ENCODE data around the gene ARHGAP15.

The ARHGAP15 gene

GRCh38 chr2:143128681-143129580 is at the start of gene ARHGAP15:
Gene ARHGAP15, plus strand, starts transcription at chr2:143129419.
- no peak within 1 kb of the TSS for H3K4me3 ChIP-seq (ENCODE audit: low read depth, low read length)
- no peak within 1 kb of the TSS for H3K27ac ChIP-seq
- H3K27me3 ChIP-seq (ENCODE audit: insufficient read depth, low read depth, severe bottlenecking) = no peaks in the 10 kb centered on the region
- DNase-seq = no peak
- no peaks in the 10 kb centered on the region for H3K9me3 ChIP-seq (ENCODE audit: severe bottlenecking)
- TF ChIP-seq CTCF (IDR thresholded peaks at IDR 0.05; ENCODE audit: low read depth, low read length) = no peak
- H3K36me3 ChIP-seq = no peaks in the 10 kb centered on the region

- Histone ChIP-seq H3K36me3 (no peaks in the 10 kb centered on the region), H3K4me3 (ENCODE audit: low read depth, low read length) (no peak overlapping the region), H3K9me3 (ENCODE audit: severe bottlenecking) (no peaks in the 10 kb centered on the region), H3K27ac (no peak overlapping the region), H3K27me3 (ENCODE audit: insufficient read depth, low read depth, severe bottlenecking) (no peaks in the 10 kb centered on the region)
- no peak for DNase-seq
- no peak for TF ChIP-seq CTCF (IDR thresholded peaks at IDR 0.05; ENCODE audit: low read depth, low read length)
Observed at GRCh38 chr2:143081616-143082015, 47.6 kb upstream of the ARHGAP15 start.

GRCh38 chr2:143083636-143084035 is 45.6 kb upstream of the ARHGAP15 start:
- Histone ChIP-seq H3K4me3 (ENCODE audit: low read depth, low read length) (no peak overlapping the region), H3K9me3 (ENCODE audit: severe bottlenecking) (no peaks in the 10 kb centered on the region)

GRCh38 chr2:143084462-143084861 is 44.8 kb upstream of the ARHGAP15 start:
- H3K4me3 ChIP-seq (ENCODE audit: low read depth, low read length) = no peak overlapping the region
- no peak for TF ChIP-seq CTCF (IDR thresholded peaks at IDR 0.05; ENCODE audit: low read depth, low read length)
- no peaks in the 10 kb centered on the region for H3K9me3 ChIP-seq (ENCODE audit: severe bottlenecking)
- H3K27ac ChIP-seq = no peak overlapping the region
- no peak for DNase-seq
- no peaks in the 10 kb centered on the region for H3K36me3 ChIP-seq
- H3K27me3 ChIP-seq (ENCODE audit: insufficient read depth, low read depth, severe bottlenecking) = no peaks in the 10 kb centered on the region

More at GRCh38 chr2:143083636-143084035, 45.6 kb upstream of the ARHGAP15 start:
- no peak overlapping the region for H3K27ac ChIP-seq
- H3K27me3 ChIP-seq (ENCODE audit: insufficient read depth, low read depth, severe bottlenecking) = no peaks in the 10 kb centered on the region
- H3K36me3 ChIP-seq = no peaks in the 10 kb centered on the region
- no peak for DNase-seq
- no peak for TF ChIP-seq CTCF (IDR thresholded peaks at IDR 0.05; ENCODE audit: low read depth, low read length)

- H3K27ac ChIP-seq = no peak overlapping the region
Observed at GRCh38 chr2:143085125-143085784, 44.0 kb upstream of the ARHGAP15 start.

More at GRCh38 chr2:143085125-143085784, 44.0 kb upstream of the ARHGAP15 start:
- no peak for TF ChIP-seq CTCF (IDR thresholded peaks at IDR 0.05; ENCODE audit: low read depth, low read length)
- no peak for DNase-seq
- H3K27me3 ChIP-seq (ENCODE audit: insufficient read depth, low read depth, severe bottlenecking) = no peaks in the 10 kb centered on the region
- no peaks in the 10 kb centered on the region for H3K36me3 ChIP-seq
- no peak overlapping the region for H3K4me3 ChIP-seq (ENCODE audit: low read depth, low read length)
- no peaks in the 10 kb centered on the region for H3K9me3 ChIP-seq (ENCODE audit: severe bottlenecking)
